Endothelial cell of umbilical vein (primary cell): ENCODE results near the gene LRRC8A. TPM values are rescaled to one million over a fixed set of nuclear protein-coding genes. Genes with fewer than 3 reads are reported as not detected.

Experiments used
- BruUV-seq: library from RNA; stranded (reverse); fragments of 400-500 nt; replicated peaks from 2 replicates; lab custom pipeline; 2021; lab: Mats Ljungman, UMichigan
- CTCF ChIA-PET: fragments of 300-600, 350-600 bp; sonication (Branson Sonifier 250); formaldehyde crosslinking; loops from one replicate; lab custom pipeline; 2021; ENCODE audit warnings: antibody characterized with exemption, inconsistent platforms; lab: Charles Lee
- POLR2A ChIA-PET: fragments of 300-600, 350-600 bp; sonication (Branson Sonifier 250); formaldehyde crosslinking; loops from one replicate; lab custom pipeline; 2021; ENCODE audit warnings: antibody characterized with exemption, inconsistent platforms; lab: Charles Lee
- DNase-seq: peaks from one replicate; pipeline ENCODE4 v3.0.0-alpha.2; 2011; ENCODE audit warnings: low read depth, low spot score
- FAIRE-seq: peaks from 2 replicates; lab custom pipeline; 2011; peaks lifted over from hg19 to GRCh38; lab: Jason Lieb, UNC
- H2AFZ ChIP-seq: 2 replicates; pipeline ENCODE4 v1.6.0; 2012; ENCODE audit warnings: low read depth, low read length, control low read depth, inconsistent platforms
- H3K27ac ChIP-seq: 2 replicates; pipeline ENCODE4 v1.5.1; 2011; ENCODE audit warnings: low read depth, mild to moderate bottlenecking, control low read depth, low read length, moderate library complexity; ENCODE audit not compliant: insufficient read depth
- H3K27me3 ChIP-seq, 2 experiments: 2 replicates each; pipeline versions ENCODE4 v1.6.0 to v1.6.1; 2011; ENCODE audit warnings: low read length in 2 of 2, mixed read lengths in 1 of 2; ENCODE audit not compliant: control insufficient read depth in 2 of 2, insufficient read depth in 2 of 2
- H3K36me3 ChIP-seq, 2 experiments: 2 replicates in 1 of 2; 3 replicates in 1 of 2; pipeline ENCODE4 v1.5.1; 2011; ENCODE audit warnings: low read length in 2 of 2, mild to moderate bottlenecking in 1 of 2, moderate library complexity in 1 of 2; ENCODE audit not compliant: control insufficient read depth in 2 of 2, insufficient read depth in 2 of 2; ENCODE audit errors: extremely low read depth in 1 of 2
- H3K4me1 ChIP-seq: 3 replicates; pipeline ENCODE4 v1.5.1; 2011; ENCODE audit warnings: mild to moderate bottlenecking, low read length; ENCODE audit not compliant: control insufficient read depth, insufficient read depth; ENCODE audit errors: extremely low read depth
- H3K4me2 ChIP-seq: 2 replicates; pipeline ENCODE4 v1.6.1; 2011; ENCODE audit warnings: low read length, control low read depth, mixed read lengths; ENCODE audit not compliant: insufficient read depth
- H3K4me3 ChIP-seq, 3 experiments: fragments of 200-600 bp in 1 of 3; sonication (generic), shearing (Covaris generic) in 1 of 3; replicated peaks in 1 of 3; 2 replicates each; pipeline ENCODE4 v1.5.1; 2011 to 2016; ENCODE audit warnings: control low read depth in 3 of 3, low read length in 3 of 3, mild to moderate bottlenecking in 2 of 3, inconsistent platforms in 1 of 3, low read depth in 1 of 3, moderate library complexity in 1 of 3; ENCODE audit not compliant: insufficient read depth in 1 of 3
- H3K79me2 ChIP-seq: 2 replicates; pipeline ENCODE4 v1.6.0; 2012; ENCODE audit warnings: low read length, inconsistent platforms; ENCODE audit not compliant: control insufficient read depth, insufficient read depth
- H3K9ac ChIP-seq: replicated peaks from 2 replicates; pipeline ENCODE3; 2011; ENCODE audit warnings: low read length, control low read depth; ENCODE audit not compliant: insufficient read depth; ENCODE audit errors: extremely low read depth
- H3K9me1 ChIP-seq: replicated peaks from 3 replicates; pipeline ENCODE4 v1.6.0; 2011; ENCODE audit warnings: mild to moderate bottlenecking, low read length; ENCODE audit not compliant: control insufficient read depth, insufficient read depth; ENCODE audit errors: extremely low read depth
- H3K9me3 ChIP-seq: replicated peaks from 2 replicates; pipeline ENCODE4 v1.5.1; 2012; ENCODE audit warnings: low read length, inconsistent platforms; ENCODE audit not compliant: control insufficient read depth, insufficient read depth
- H4K20me1 ChIP-seq: replicated peaks from 2 replicates; pipeline ENCODE3; 2011; ENCODE audit warnings: mild to moderate bottlenecking, low read length; ENCODE audit not compliant: control insufficient read depth, insufficient read depth; ENCODE audit errors: extremely low read depth
- EZH2 ChIP-seq: IDR thresholded peaks from 2 replicates; pipeline ENCODE4 v1.6.1; 2012; ENCODE audit warnings: borderline replicate concordance, low read depth, mild to moderate bottlenecking, moderate library complexity, low read length, inconsistent platforms; ENCODE audit not compliant: severe bottlenecking
- FOS ChIP-seq: IDR thresholded peaks from 2 replicates; pipeline ENCODE4 v1.6.1; 2011; ENCODE audit warnings: mild to moderate bottlenecking, low read length, moderate library complexity, borderline replicate concordance; ENCODE audit not compliant: insufficient read depth
- MYC ChIP-seq: IDR thresholded peaks from one replicate; pipeline ENCODE4 v1.6.1; 2011; ENCODE audit warnings: mild to moderate bottlenecking, low read depth, low read length
- POLR2A ChIP-seq: IDR thresholded peaks from 2 replicates; pipeline ENCODE4 v1.6.1; 2012; ENCODE audit warnings: low read depth, mild to moderate bottlenecking, control low read depth, low read length
- POLR2AphosphoS5 ChIP-seq: IDR thresholded peaks from 2 replicates; pipeline ENCODE4 v1.6.1; 2012; ENCODE audit warnings: low read depth, mild to moderate bottlenecking, control low read depth, low read length, moderate library complexity; ENCODE audit not compliant: insufficient read depth
- dilution Hi-C: fragments of 300-500 bp; cut with MboI; formaldehyde crosslinking; loops from one replicate; pipeline ENCODE4 v1.15.0; 2019; ENCODE audit warnings: low sequenced_read_pairs; ENCODE audit not compliant: extremely low pct_ligation_motif_present
- intact Hi-C: fragments of 100-400 bp; cut with micrococcal nuclease; formaldehyde crosslinking; loops from one replicate; pipeline ENCODE4 v1.10.0; 2022
- polyA plus RNA-seq, 4 experiments: library from polyadenylated mRNA; depleted of rRNA in 3 of 4; stranded (reverse) in 3 of 4; unstranded in 1 of 4; fragments of >200 nt; gene quantifications; 2 replicates each; pipeline versions ENCODE4 v1.2.1 to v1.2.3, GENCODE V29; 2011 to 2012; ENCODE audit warnings: missing spikeins in 1 of 4
- total RNA-seq: library from RNA; stranded (reverse); gene quantifications from 2 replicates; pipeline ENCODE4 v1.2.3, GENCODE V29; 2021
- TF ChIP-seq, protein P1 (sequence below), 2 donors: IDR thresholded peaks; 1 replicate in 1 of 2; 2 replicates in 1 of 2; pipeline ENCODE4 v1.5.1; 2011; ENCODE audit warnings: low read length in 2 of 2, mild to moderate bottlenecking in 2 of 2, moderate library complexity in 2 of 2, control low read depth in 1 of 2, inconsistent platforms in 1 of 2, low read depth in 1 of 2; ENCODE audit not compliant: insufficient read depth in 1 of 2; ENCODE audit errors: extremely low read depth in 1 of 2

Gene LRRC8A
- total and polyA plus RNA-seq, 2 donors (not counting 3 experiments of a cell fraction or from before 2014, with no cell fraction given) = 99.6 to 129 TPM

DNA sequence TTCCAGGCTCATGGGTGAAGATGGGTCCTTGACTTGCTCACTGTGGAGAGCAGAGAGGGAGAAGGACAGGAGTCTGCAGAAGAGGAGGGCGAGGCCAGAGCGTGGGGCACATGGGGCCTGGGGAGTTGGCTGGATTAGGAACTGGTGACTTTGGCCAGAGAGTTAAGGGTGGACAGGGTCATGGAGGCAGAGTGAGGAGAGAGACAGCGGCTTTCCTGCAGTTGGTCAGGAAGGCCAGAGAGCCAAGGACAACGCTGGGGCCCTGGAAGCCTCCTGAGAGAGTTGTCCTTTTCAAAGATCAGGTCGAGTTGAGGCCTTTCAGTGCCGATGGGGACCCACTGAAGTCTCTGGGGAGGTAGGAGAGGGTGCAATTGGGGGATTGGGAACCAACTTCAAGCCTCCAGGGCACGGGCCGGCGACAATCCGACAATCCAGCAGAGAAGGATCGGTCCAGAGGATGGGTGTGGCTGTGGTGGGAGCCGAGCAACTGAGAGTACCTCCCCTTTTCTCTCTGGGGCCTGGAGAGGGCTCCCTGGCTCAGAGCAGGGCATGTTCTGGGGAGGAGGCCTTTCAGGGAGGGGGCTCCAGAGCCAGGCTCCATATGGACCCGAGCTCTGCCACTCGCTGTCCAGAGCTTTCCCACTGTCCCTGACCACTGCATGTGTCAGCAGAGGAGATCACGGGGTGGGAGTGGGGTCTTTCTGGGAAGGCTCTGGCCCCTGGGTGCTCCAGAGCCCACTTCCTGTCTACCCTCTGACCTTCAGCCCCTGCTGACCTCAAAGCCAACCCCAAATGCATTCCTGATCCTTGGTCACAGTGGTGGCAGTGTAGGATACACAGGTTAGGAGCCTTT, 31.3 kb downstream of the LRRC8A start:
- FAIRE-seq (peak; percentile 72), DNase-seq (no peak)
- Histone ChIP-seq H2AFZ (no peak overlapping the region), H3K9me3 (no peaks in the 10 kb centered on the region), H3K27me3 (no peaks in the 10 kb centered on the region), H4K20me1 (no peaks in the 10 kb centered on the region), H3K4me1 (peaks cover 69% of the 10 kb centered on the region), H3K9ac (peak overlapping the region; percentile 39), H3K9me1 (no peaks in the 10 kb centered on the region), H3K79me2 (peaks cover 67% of the 10 kb centered on the region), H3K36me3 (peaks cover 17 to 38% of the 10 kb centered on the region in 2 experiments), H3K27ac (peak overlapping the region; percentile 94), H3K4me2 (peak overlapping the region; percentile 54), H3K4me3 (peak overlapping the region in 1 of 3 experiments; percentile 10)
- intact Hi-C loops (no loop called here), dilution Hi-C loops (no loop called here)
- no TSS peak for BruUV-seq
- CTCF ChIA-PET = interaction anchor here (1.0 to 1.3 kb wide), 3 partner anchors 14 to 27 kb away, joined by 4 to 6 read pairs (median 5); no protein-coding TSS in a partner anchor
- POLR2A ChIA-PET = interaction anchor here (0.6 to 1.7 kb wide), 4 partner anchors 21 to 35 kb away, joined by 3 to 8 read pairs (median 6); no protein-coding TSS in a partner anchor
- TF ChIP-seq FOS = no peak
- TF ChIP-seq, protein P1, sequence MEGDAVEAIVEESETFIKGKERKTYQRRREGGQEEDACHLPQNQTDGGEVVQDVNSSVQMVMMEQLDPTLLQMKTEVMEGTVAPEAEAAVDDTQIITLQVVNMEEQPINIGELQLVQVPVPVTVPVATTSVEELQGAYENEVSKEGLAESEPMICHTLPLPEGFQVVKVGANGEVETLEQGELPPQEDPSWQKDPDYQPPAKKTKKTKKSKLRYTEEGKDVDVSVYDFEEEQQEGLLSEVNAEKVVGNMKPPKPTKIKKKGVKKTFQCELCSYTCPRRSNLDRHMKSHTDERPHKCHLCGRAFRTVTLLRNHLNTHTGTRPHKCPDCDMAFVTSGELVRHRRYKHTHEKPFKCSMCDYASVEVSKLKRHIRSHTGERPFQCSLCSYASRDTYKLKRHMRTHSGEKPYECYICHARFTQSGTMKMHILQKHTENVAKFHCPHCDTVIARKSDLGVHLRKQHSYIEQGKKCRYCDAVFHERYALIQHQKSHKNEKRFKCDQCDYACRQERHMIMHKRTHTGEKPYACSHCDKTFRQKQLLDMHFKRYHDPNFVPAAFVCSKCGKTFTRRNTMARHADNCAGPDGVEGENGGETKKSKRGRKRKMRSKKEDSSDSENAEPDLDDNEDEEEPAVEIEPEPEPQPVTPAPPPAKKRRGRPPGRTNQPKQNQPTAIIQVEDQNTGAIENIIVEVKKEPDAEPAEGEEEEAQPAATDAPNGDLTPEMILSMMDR (IDR thresholded peaks at IDR 0.05; ENCODE audit: extremely low read depth in 1 of 2, insufficient read depth in 1 of 2, low read depth in 1 of 2, low read length in 2 of 2) = no peak
- peak; percentile 13 for TF ChIP-seq POLR2AphosphoS5
- TF ChIP-seq POLR2A = peak; percentile 32
- no peak for TF ChIP-seq EZH2
- no peak for TF ChIP-seq MYC
